Osteocyte (in vitro differentiated cells): ENCODE results near the gene TTC23L. TPM values are rescaled to one million over a fixed set of nuclear protein-coding genes. Genes with fewer than 3 reads are reported as not detected.
A peak's percentile ranks its signal among the peaks of the same experiment; 100 is the strongest.

ENCODE experiments used
- DNase-seq: peaks from one replicate; pipeline ENCODE4 v3.0.0; 2021; ENCODE audit warnings: mixed read lengths; ENCODE audit not compliant: unreplicated experiment; ENCODE audit errors: extremely low spot score
- H3K27ac Mint-ChIP-seq: one replicate; pipeline ENCODE4 v1.8.0; 2021; ENCODE audit warnings: mild to moderate bottlenecking, mixed read lengths; ENCODE audit not compliant: unreplicated experiment
- H3K27me3 Mint-ChIP-seq: one replicate; pipeline ENCODE4 v1.8.0; 2021; ENCODE audit warnings: mixed read lengths; ENCODE audit not compliant: unreplicated experiment
- H3K36me3 Mint-ChIP-seq: one replicate; pipeline ENCODE4 v1.8.0; 2021; ENCODE audit warnings: mixed read lengths; ENCODE audit not compliant: unreplicated experiment
- H3K4me1 Mint-ChIP-seq: one replicate; pipeline ENCODE4 v1.8.0; 2021; ENCODE audit warnings: mixed read lengths; ENCODE audit not compliant: unreplicated experiment
- H3K4me3 Mint-ChIP-seq: one replicate; pipeline ENCODE4 v1.8.0; 2021; ENCODE audit warnings: mild to moderate bottlenecking, moderate library complexity, mixed read lengths; ENCODE audit not compliant: unreplicated experiment
- H3K9me3 Mint-ChIP-seq: one replicate; pipeline ENCODE4 v1.8.0; 2021; ENCODE audit warnings: mixed read lengths; ENCODE audit not compliant: unreplicated experiment
- total RNA-seq: library from RNA; stranded (reverse); gene quantifications from 2 replicates; pipeline ENCODE4 v1.2.1, GENCODE V29; 2021
- TF ChIP-seq, protein P1 (sequence below): fragments of 200-600 bp; sonication (generic); IDR thresholded peaks from 2 replicates; pipeline ENCODE4 v1.5.0; 2021; ENCODE audit warnings: antibody characterized with exemption, mild to moderate bottlenecking, moderate library complexity

TTC23L gene
- total RNA-seq, 1 donor from 2014 or later: 0.59 TPM

DNA sequence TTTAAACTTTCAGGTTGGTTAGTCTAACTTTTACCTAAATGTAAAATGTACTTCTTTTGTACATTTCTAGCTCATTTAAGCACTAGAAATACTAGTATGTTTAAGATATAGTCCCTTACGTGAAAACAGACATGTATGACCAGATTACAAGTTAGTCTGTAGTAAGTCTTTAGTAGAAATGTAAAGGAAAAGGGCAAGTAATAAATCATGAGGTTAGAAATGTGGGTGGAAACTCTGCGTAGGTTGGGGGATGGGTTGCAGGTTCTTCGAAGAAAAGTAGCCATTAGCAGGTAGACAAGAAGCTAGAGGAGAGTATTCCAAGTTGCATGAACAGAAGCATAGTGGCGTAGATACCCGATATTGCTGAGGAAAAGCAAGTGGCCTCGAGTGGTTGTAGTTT is 53.5 kb downstream of the TTC23L start:
- Mint-ChIP-seq H3K4me3 (no peak overlapping the region), H3K27ac (no peak overlapping the region), H3K27me3 (no peaks in the 10 kb centered on the region), H3K36me3 (no peaks in the 10 kb centered on the region), H3K9me3 (no peaks in the 10 kb centered on the region), H3K4me1 (peaks cover 18% of the 10 kb centered on the region)
- no peak for DNase-seq
- TF ChIP-seq, protein P1, sequence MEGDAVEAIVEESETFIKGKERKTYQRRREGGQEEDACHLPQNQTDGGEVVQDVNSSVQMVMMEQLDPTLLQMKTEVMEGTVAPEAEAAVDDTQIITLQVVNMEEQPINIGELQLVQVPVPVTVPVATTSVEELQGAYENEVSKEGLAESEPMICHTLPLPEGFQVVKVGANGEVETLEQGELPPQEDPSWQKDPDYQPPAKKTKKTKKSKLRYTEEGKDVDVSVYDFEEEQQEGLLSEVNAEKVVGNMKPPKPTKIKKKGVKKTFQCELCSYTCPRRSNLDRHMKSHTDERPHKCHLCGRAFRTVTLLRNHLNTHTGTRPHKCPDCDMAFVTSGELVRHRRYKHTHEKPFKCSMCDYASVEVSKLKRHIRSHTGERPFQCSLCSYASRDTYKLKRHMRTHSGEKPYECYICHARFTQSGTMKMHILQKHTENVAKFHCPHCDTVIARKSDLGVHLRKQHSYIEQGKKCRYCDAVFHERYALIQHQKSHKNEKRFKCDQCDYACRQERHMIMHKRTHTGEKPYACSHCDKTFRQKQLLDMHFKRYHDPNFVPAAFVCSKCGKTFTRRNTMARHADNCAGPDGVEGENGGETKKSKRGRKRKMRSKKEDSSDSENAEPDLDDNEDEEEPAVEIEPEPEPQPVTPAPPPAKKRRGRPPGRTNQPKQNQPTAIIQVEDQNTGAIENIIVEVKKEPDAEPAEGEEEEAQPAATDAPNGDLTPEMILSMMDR: no peak

DNA sequence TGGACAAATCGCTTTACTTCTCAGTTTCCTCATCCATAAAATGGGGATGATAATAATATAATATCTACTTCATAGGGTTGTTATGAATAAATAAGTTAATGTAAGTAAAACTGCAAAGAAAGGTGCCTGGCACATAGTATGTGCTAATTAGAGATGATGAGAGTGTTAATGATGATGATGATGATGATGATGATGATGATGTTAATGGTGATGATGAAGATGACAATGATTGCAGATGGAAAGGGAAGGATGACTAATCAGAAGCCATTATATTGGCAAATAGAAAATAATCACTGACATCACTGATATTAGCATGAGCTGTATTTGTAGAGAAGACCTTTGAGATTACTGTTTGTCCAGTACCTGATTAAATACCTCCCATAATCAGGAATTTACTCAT is 55.8 kb downstream of the TTC23L start:
- H3K4me3 Mint-ChIP-seq: no peak overlapping the region
- TF ChIP-seq, protein P1: no peak
- no peaks in the 10 kb centered on the region for H3K36me3 Mint-ChIP-seq
- no peaks in the 10 kb centered on the region for H3K9me3 Mint-ChIP-seq
- H3K27ac Mint-ChIP-seq: no peak overlapping the region
- no peak for DNase-seq
- no peaks in the 10 kb centered on the region for H3K27me3 Mint-ChIP-seq
- peaks cover 23% of the 10 kb centered on the region for H3K4me1 Mint-ChIP-seq

DNA sequence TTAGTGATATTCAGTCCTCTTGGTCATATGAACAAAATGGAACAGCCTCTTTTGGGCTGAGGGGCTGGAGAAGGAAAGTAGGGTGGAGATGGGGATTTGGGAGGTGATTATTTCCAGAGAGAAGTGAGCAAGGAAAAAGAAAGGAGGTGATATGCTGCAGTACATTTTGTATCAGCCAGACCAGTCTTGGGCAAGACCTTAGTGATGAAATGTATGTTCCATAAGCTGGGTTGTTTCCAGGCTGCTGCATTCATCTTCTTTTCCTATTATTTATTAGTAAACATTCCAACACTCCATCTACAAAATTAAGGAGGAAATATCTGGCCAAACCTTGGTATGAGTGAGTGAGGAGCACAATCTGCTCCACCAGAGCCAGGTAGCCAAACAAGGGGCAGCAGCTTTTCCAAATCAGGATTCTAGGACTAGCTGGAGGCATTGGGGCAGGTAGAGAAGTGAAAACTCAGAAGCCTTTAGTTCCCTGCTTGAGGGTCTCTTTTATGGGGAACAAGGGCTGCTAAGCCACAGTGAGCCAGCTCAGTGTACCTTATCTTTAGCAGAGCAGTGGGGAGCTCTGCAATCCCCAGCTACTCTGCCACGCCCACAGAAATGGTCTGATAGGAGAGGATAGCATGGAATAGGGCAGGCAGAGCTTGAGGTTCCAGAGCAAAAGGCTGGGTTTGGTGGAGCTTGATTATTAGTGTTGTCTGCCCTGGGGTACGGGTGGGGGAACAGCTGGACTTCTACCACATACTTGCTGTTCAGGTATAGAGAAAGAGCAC is 56.9 kb downstream of the TTC23L start:
- Mint-ChIP-seq H3K36me3 (no peaks in the 10 kb centered on the region), H3K4me3 (no peak overlapping the region), H3K27me3 (no peaks in the 10 kb centered on the region), H3K27ac (no peak overlapping the region), H3K9me3 (no peaks in the 10 kb centered on the region), H3K4me1 (peaks cover 23% of the 10 kb centered on the region)
- TF ChIP-seq, protein P1: no peak
- DNase-seq: no peak

DNA sequence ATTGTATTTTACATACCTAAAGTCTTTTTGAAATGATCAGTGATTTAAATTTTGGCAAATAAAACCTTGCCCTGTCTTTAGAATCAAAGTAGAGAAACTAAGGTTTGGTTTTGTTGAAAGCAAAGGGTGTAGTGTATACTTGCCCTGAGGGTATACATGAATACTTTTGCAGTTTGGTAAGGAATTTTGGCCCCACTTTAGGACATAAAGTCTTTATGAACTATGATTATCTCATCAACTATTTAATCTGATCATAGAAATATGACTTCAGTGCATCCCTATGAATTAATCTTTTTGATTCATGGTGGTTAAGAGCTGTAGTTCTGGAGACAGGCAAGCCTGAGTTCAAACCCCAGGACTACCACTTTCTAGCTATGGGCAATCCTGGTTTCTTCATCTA is 58.7 kb downstream of the TTC23L start:
- no peak overlapping the region for H3K27ac Mint-ChIP-seq
- no peaks in the 10 kb centered on the region for H3K27me3 Mint-ChIP-seq
- H3K4me1 Mint-ChIP-seq: peaks cover 9% of the 10 kb centered on the region
- TF ChIP-seq, protein P1: no peak
- no peak overlapping the region for H3K4me3 Mint-ChIP-seq
- no peak for DNase-seq
- H3K9me3 Mint-ChIP-seq: no peaks in the 10 kb centered on the region
- H3K36me3 Mint-ChIP-seq: no peaks in the 10 kb centered on the region

DNA sequence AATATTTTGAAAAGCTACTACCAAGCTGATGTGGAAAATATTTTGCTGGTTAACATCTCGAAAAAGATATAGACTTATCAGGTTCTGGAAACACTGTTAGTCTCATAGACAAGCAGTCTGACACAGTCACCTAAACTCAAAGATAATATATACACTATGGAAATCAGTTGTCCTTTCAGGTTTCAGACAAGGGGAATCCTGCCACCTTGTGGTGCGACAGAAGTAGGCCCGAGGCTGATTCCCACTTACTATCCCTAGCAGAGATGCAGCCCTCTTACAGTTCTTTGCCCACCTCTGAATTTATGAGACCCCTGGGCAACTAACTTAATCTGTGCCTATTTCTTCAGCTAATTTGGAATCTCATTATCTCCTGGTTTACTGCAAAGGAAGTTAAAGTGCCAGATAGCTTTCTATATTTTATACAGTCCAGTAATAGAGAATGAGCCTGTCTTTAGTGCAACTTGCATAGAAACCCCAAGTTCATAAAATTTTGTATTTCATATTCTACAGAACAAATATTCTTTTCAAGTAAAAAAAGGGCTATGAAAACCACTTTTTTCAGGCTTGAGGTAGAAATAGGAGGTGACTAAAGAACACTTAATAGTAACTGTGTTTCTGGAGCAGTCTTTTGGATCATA is 59.4 kb downstream of the TTC23L start:
- TF ChIP-seq, protein P1: peak; percentile 93
- no peaks in the 10 kb centered on the region for H3K9me3 Mint-ChIP-seq
- peak; percentile 86 for DNase-seq
- peaks cover 9% of the 10 kb centered on the region for H3K4me1 Mint-ChIP-seq
- no peak overlapping the region for H3K27ac Mint-ChIP-seq
- H3K4me3 Mint-ChIP-seq: no peak overlapping the region
- H3K27me3 Mint-ChIP-seq: no peaks in the 10 kb centered on the region
- peaks cover 2% of the 10 kb centered on the region for H3K36me3 Mint-ChIP-seq
